Heart left ventricle (tissue), 16 donors: ENCODE data around the gene GALR3. TPM values are rescaled to one million over a fixed set of nuclear protein-coding genes. Genes with fewer than 3 reads are reported as not detected.
A peak's percentile ranks its signal among the peaks of the same experiment; 100 is the strongest.

ENCODE experiments used
- ATAC-seq, 4 donors: fragments of 200-7000 bp; cut with Tn5 transposase; one replicate each; pipeline ENCODE4 v1.9.1; 2020 to 2022; ENCODE audit warnings: moderate library complexity in 4 of 4, mild to moderate bottlenecking in 3 of 4, moderate number of reproducible peaks in 1 of 4
- DNase-seq, 5 donors: peaks; one replicate each; pipeline ENCODE4 v3.0.0-alpha.2; 2020
- H3K27ac ChIP-seq, 12 donors: fragments of 200-600 bp; sonication (generic) in 4 of 12; one replicate each; pipeline versions ENCODE4 v1.5.0 to v1.8.0; 2016 to 2022; ENCODE audit warnings: mild to moderate bottlenecking in 2 of 12
- H3K27me3 ChIP-seq, 9 donors: fragments of 200-600 bp; sonication (generic) in 2 of 9; one replicate each; pipeline versions ENCODE4 v1.5.1 to v1.8.0; 2016 to 2022; ENCODE audit warnings: mild to moderate bottlenecking in 3 of 9
- H3K36me3 ChIP-seq, 9 donors: fragments of 200-600 bp; sonication (generic) in 2 of 9; one replicate each; pipeline versions ENCODE4 v1.5.0 to v1.8.0; 2018 to 2022; ENCODE audit warnings: mild to moderate bottlenecking in 2 of 9
- H3K4me1 ChIP-seq, 12 donors: fragments of 200-600 bp; sonication (generic) in 4 of 12; one replicate each; pipeline versions ENCODE4 v1.5.0 to v1.8.0; 2016 to 2022; ENCODE audit warnings: mild to moderate bottlenecking in 3 of 12
- H3K4me3 ChIP-seq, 12 donors: fragments of 200-600 bp; sonication (generic) in 4 of 12; one replicate each; pipeline versions ENCODE4 v1.5.0 to v1.8.0; 2017 to 2022; ENCODE audit warnings: mild to moderate bottlenecking in 9 of 12, moderate library complexity in 4 of 12
- H3K9me3 ChIP-seq, 12 donors: fragments of 200-600 bp; sonication (generic) in 4 of 12; one replicate each; pipeline versions ENCODE4 v1.5.0 to v1.8.0; 2016 to 2022; ENCODE audit warnings: mild to moderate bottlenecking in 1 of 12
- CTCF ChIP-seq, 12 donors: fragments of 200-600 bp; sonication (generic) in 4 of 12; IDR thresholded peaks; one replicate each; pipeline versions ENCODE4 v1.5.0 to v1.8.0; 2018 to 2022; ENCODE audit warnings: antibody characterized with exemption in 12 of 12, mild to moderate bottlenecking in 5 of 12
- POLR2A ChIP-seq, 2 donors: fragments of 450-650 bp; IDR thresholded peaks; one replicate each; pipeline ENCODE4 v1.6.1; 2017; ENCODE audit warnings: antibody characterized with exemption in 2 of 2, mild to moderate bottlenecking in 2 of 2, moderate library complexity in 2 of 2
- WGBS, 4 donors: extraction: QIAGEN DNeasy Blood & Tissue Kit in 2 of 4; methylation state at CpG; one replicate each; pipeline versions ENCODE4 v1.1.5 to v1.1.7; 2013 to 2018; 5-methylcytosine and 5-hydroxymethylcytosine counted together
- intact Hi-C, 10 donors: fragments of 100-400 bp; cut with DNase I; formaldehyde crosslinking; loops; one replicate each; pipeline versions ENCODE4 v1.11.1 to v1.14.2; 2022
- polyA plus RNA-seq, 2 donors: library from polyadenylated mRNA; stranded (reverse); fragments of 200-250 nt; gene quantifications; one replicate each; pipeline ENCODE4 v1.2.3, GENCODE V29; 2013
- total RNA-seq, 9 donors: library from RNA; depleted of rRNA in 2 of 9; stranded (reverse); fragments of >200 nt in 2 of 9; fragmentation: NEBNext Ultra II Directional in 3 of 9; extraction: Animal tissue kit (Norgen Biotek cat#: 25700) in 3 of 9; gene quantifications; one replicate each; pipeline versions ENCODE4 v1.1.0 to v1.2.4, GENCODE V29; 2016 to 2023
- donor health status: ischemic (EF 13 %, LVEDD 7.1; RV severe dilation, severe dysfunction).
- donor health status: healthy with polysubstance abuse.
- donor health status: DM: no; HTN: yes; CAD: no.
- donor health status: DM: no; HTN: no; CAD: no.
- donor health status: ischemic (EF 25% LVEDD 6.9; RV normal size, moderate dysfunction).
- donor health status: ischemic (EF 25% LVEDD 5.7; RV mildly dilated, moderate dysfunction).
- donor health status: healthy.
- donor health status: DM: yes; HTN: yes; CAD: no.
- donor health status: ischemic (EF 35%, LVEDD 5.7; RV mildly dilated, moderate dysfunction).
- donor health status: nonischemic (EF 11% LVEDD 7.7; RV severe dilation, severe dysfunction).
- donor health status: DM: yes; HTN: yes; CAD: no.
- donor health status: PGD.
- donor health status: ischemic (EF 29% LVEDD 5.4; RV normal size, mild dysfunction).
- donor health status: nonischemic (EF 23%, LVEDD 6.1; RV moderate dilation, normal function).

GALR3 gene
- total and polyA plus RNA-seq, 11 donors = not detected

DNA sequence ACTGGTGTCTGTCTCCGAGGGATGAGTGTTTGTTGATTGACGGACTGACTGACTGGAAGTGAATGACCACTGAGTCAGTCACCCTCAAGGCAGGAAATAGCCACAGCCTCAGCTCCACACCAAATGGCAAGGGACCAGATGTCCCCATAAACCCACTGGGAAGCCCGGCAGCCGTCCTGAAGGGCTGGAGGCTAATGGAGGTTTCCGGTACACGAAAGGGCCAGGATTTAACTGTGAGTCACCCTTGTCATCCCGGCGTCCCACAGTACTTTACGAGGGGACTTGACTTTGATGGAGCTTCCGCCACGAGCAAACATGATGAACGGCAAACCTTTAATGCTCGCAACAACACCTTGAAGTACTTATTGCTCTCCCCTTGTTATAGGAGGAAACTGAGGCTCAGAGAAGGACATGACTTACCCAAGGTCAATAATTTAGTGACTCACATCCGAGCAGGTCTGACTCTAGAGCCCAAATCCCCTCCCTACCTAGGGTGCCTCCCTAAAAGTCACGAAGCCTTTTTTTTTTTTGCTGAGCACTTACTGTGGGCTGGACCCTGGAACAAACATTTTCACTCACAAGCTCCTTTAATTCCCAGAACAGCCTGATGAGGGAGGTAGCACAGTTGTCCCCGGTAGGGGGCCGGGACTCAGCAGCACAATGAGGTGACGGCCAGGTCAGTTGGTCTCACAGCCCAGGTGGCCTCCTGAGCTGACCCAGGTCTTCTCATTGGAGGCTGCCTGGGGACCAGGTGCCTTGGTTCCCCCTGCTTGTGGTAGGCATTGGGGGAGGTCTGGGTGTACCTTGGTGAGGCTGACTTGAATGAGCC is 40.6 kb upstream of the GALR3 start:
- DNase-seq = no peak
- Histone ChIP-seq H3K4me3 (no peak overlapping the region), H3K9me3 (no peaks in the 10 kb centered on the region), H3K27me3 (no peaks in the 10 kb centered on the region), H3K4me1 (peaks cover 0 to 25% (median 6%) of the 10 kb centered on the region in 12 donors), H3K27ac (no peak overlapping the region), H3K36me3 (no peaks in the 10 kb centered on the region)
- 76 to 89% (median 82%) methylated on average over 15 to 18 of the region's 18 CpGs for WGBS, 4 donors
- no peak for TF ChIP-seq CTCF (IDR thresholded peaks at IDR 0.05)
- TF ChIP-seq POLR2A (IDR thresholded peaks at IDR 0.05) = no peak
- intact Hi-C loops = no loop called here
- ATAC-seq = peak in 1 of 4 donors; percentile 8

DNA sequence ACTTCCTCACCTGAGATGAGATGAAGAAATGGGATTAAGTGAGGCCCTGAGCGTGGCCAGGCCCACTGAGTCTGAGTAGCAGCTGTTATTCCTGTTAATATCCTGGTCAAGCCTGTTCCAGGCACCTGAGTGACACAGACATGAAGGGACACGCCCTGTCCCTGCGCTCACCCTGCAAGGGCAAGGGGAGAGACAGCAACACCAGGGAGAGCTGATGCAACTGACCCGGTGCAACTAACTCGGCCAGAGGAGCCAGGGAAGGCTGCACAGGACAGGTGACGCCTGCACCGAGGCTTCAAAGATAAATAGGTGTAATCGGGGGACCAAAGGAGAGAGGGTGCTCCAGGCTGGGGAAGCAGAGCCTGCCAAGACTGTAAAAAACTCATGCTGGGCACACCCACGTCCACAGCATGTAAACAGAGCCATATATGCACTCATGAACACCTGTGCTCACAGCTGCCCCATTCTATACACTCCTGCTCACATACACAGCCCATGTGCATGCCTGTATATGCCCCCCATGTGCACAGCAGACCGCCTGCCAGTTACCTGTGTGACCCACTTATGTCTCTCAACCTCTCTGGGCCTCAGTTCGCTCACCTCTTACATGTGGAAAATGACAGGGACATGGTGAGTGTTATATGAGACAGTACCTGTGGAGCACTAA is 38.2 kb upstream of the GALR3 start:
- no peaks in the 10 kb centered on the region for H3K9me3 ChIP-seq
- no peaks in the 10 kb centered on the region for H3K27me3 ChIP-seq
- H3K4me1 ChIP-seq = peaks cover 0 to 25% (median 6%) of the 10 kb centered on the region in 12 donors
- H3K4me3 ChIP-seq = no peak overlapping the region
- ATAC-seq (peak in 2 of 4 donors; percentile 7 to 19), DNase-seq (no peak)
- TF ChIP-seq CTCF (IDR thresholded peaks at IDR 0.05) (no peak), POLR2A (IDR thresholded peaks at IDR 0.05) (no peak)
- H3K36me3 ChIP-seq = no peaks in the 10 kb centered on the region
- intact Hi-C loops = no loop called here
- 65 to 73% (median 69%) methylated on average over 11 of the region's 11 CpGs for WGBS, 4 donors
- no peak overlapping the region for H3K27ac ChIP-seq

- 60 to 100% (median 71%) methylated on average over 1 to 2 of the region's 2 CpGs for WGBS, 4 donors
- Histone ChIP-seq H3K4me3 (no peak overlapping the region), H3K27ac (no peak overlapping the region), H3K27me3 (no peaks in the 10 kb centered on the region), H3K36me3 (no peaks in the 10 kb centered on the region), H3K9me3 (no peaks in the 10 kb centered on the region), H3K4me1 (no peaks in the 10 kb centered on the region)
- DNase-seq (no peak), ATAC-seq (no peak)
- intact Hi-C loops = loop anchor here in 9 of 10 donors (2.0 to 10.0 kb wide), 7 partner anchors 95 to 168 kb away; partner anchors contain the start of genes NOL12 (in 2 of the 9) and TRIOBP (in 2 of the 9)
- TF ChIP-seq POLR2A (IDR thresholded peaks at IDR 0.05) = no peak
- no peak for TF ChIP-seq CTCF (IDR thresholded peaks at IDR 0.05)
Observed at GRCh38 chr22:37790234-37790633, 32.9 kb upstream of the GALR3 start.

- H3K9me3 ChIP-seq = no peaks in the 10 kb centered on the region
- H3K4me3 ChIP-seq = no peak overlapping the region
- no peak for ATAC-seq
- no peaks in the 10 kb centered on the region for H3K27me3 ChIP-seq
- intact Hi-C loops = loop anchor here in 6 of 10 donors (2.0 to 10.0 kb wide), 7 partner anchors 98 to 170 kb away; partner anchors contain the start of genes NOL12 (in 2 of the 6) and TRIOBP (in 2 of the 6)
- no peak overlapping the region for H3K27ac ChIP-seq
- WGBS, 4 donors = 91 to 94% (median 92%) methylated on average over 6 of the region's 6 CpGs
- DNase-seq = no peak
- no peaks in the 10 kb centered on the region for H3K36me3 ChIP-seq
- TF ChIP-seq CTCF (IDR thresholded peaks at IDR 0.05) (no peak), POLR2A (IDR thresholded peaks at IDR 0.05) (no peak)
- no peaks in the 10 kb centered on the region for H3K4me1 ChIP-seq
Observed at GRCh38 chr22:37792494-37792893, 30.7 kb upstream of the GALR3 start.
